HepG2 (cell line): ENCODE data around the gene URAD. TPM values are rescaled to one million over a fixed set of nuclear protein-coding genes. Genes with fewer than 3 reads are reported as not detected.

Experiments
- ATAC-seq: fragments of 200-7000 bp; cut with Tn5 transposase; 3 replicates; pipeline ENCODE4 v1.9.1; 2020; ENCODE audit warnings: mild to moderate bottlenecking, moderate library complexity
- BruUV-seq: library from RNA; stranded (reverse); fragments of 400-500 nt; replicated peaks from 2 replicates; lab custom pipeline; 2021; lab: Mats Ljungman, UMichigan
- CTCF ChIA-PET: fragments of 300-600 bp; formaldehyde crosslinking; extraction: SDS; loops from one replicate; lab custom pipeline; 2021; ENCODE audit warnings: low total read pairs, inconsistent platforms, low intra/inter-chr PET ratio; lab: Yijun Ruan, JAX
- POLR2A ChIA-PET: fragments of 350-600 bp; sonication (Branson Sonifier 250); formaldehyde crosslinking; loops from one replicate; lab custom pipeline; 2020; ENCODE audit warnings: antibody characterized with exemption, inconsistent platforms; lab: Yijun Ruan, JAX
- DNase-seq: peaks from one replicate; pipeline ENCODE4 v3.0.0-alpha.2; 2015; ENCODE audit warnings: low spot score
- FAIRE-seq: peaks from 3 replicates; lab custom pipeline; 2011; peaks lifted over from hg19 to GRCh38; lab: Jason Lieb, UNC
- H2AFZ ChIP-seq: one replicate; pipeline ENCODE4 v1.6.1; 2011; ENCODE audit warnings: low read length, inconsistent platforms
- H3K27ac ChIP-seq: fragments of 300-600 bp; 3 replicates; pipeline ENCODE4 v1.8.0; 2011; ENCODE audit warnings: mixed run types, mild to moderate bottlenecking, mixed read lengths, low read length, inconsistent platforms; ENCODE audit not compliant: insufficient read depth; ENCODE audit errors: extremely low read length
- H3K27me3 ChIP-seq, 2 experiments: fragments of 200-600 bp in 1 of 2; 2 replicates in 1 of 2; 3 replicates in 1 of 2; pipeline versions ENCODE4 v1.6.0 to v1.8.0; 2011; ENCODE audit warnings: low read length in 2 of 2, mild to moderate bottlenecking in 2 of 2, moderate library complexity in 2 of 2, inconsistent platforms in 1 of 2; ENCODE audit not compliant: insufficient read depth in 2 of 2, control insufficient read depth in 1 of 2
- H3K36me3 ChIP-seq, 2 experiments: fragments of 200-600 bp in 1 of 2; replicated peaks in 1 of 2; 2 replicates in 1 of 2; 3 replicates in 1 of 2; pipeline versions ENCODE4 v1.5.1 to v1.8.0; 2011; ENCODE audit warnings: low read length in 2 of 2, inconsistent platforms in 1 of 2; ENCODE audit not compliant: insufficient read depth in 2 of 2, control insufficient read depth in 1 of 2
- H3K4me1 ChIP-seq: 2 replicates; pipeline ENCODE4 v1.5.1; 2012; ENCODE audit warnings: low read length, inconsistent platforms; ENCODE audit not compliant: insufficient read depth
- H3K4me2 ChIP-seq: 2 replicates; pipeline ENCODE4 v1.6.0; 2011; ENCODE audit warnings: low read depth, low read length, inconsistent platforms
- H3K4me3 ChIP-seq, 3 experiments: fragments of 200-600 bp in 1 of 3; sonication (generic), shearing (Covaris generic) in 1 of 3; replicated peaks in 1 of 3; 2 replicates each; pipeline ENCODE4 v1.5.1; 2011 to 2016; ENCODE audit warnings: low read length in 3 of 3, inconsistent platforms in 2 of 3, low read depth in 2 of 3, mild to moderate bottlenecking in 2 of 3, control low read depth in 1 of 3, mixed read lengths in 1 of 3; ENCODE audit not compliant: insufficient read depth in 1 of 3
- H3K79me2 ChIP-seq: one replicate; pipeline ENCODE4 v1.6.1; 2011; ENCODE audit warnings: low read length, inconsistent platforms; ENCODE audit not compliant: insufficient read depth
- H3K9ac ChIP-seq: 2 replicates; pipeline ENCODE4 v1.6.0; 2011; ENCODE audit warnings: mild to moderate bottlenecking, low read depth, low read length, inconsistent platforms; ENCODE audit not compliant: insufficient read depth
- H3K9me3 ChIP-seq: 2 replicates; pipeline ENCODE4 v1.5.1; 2012; ENCODE audit warnings: mild to moderate bottlenecking, low read length
- H4K20me1 ChIP-seq: 2 replicates; pipeline ENCODE4 v1.6.0; 2011; ENCODE audit warnings: inconsistent platforms, mild to moderate bottlenecking, low read length, moderate library complexity; ENCODE audit not compliant: insufficient read depth
- HMGXB3 ChIP-seq: sonication (generic); formaldehyde crosslinking; IDR thresholded peaks from 2 replicates; pipeline ENCODE4 v1.4.0; 2020; ENCODE audit warnings: missing genetic modification reagents, borderline replicate concordance
- HOXA7 ChIP-seq: sonication (generic); formaldehyde crosslinking; IDR thresholded peaks from 2 replicates; pipeline ENCODE4 v1.8.1; 2022; ENCODE audit warnings: mild to moderate bottlenecking, missing genetic modification reagents, moderate library complexity
- MBNL3 ChIP-seq: fragments of 250-450 bp; sonication (Bioruptor Pico); conservative IDR thresholded peaks from 2 replicates; pipeline ENCODE4 v1.8.0; 2022; ENCODE audit warnings: mild to moderate bottlenecking, inconsistent platforms
- NFIC ChIP-seq: IDR thresholded peaks from 2 replicates; pipeline ENCODE4 v1.6.1; 2012; ENCODE audit warnings: mild to moderate bottlenecking, low read length, inconsistent platforms
- NONO ChIP-seq, 2 experiments: fragments of 450-650 bp in 1 of 2; sonication (generic) in 1 of 2; formaldehyde crosslinking in 1 of 2; IDR thresholded peaks in 1 of 2; conservative IDR thresholded peaks in 1 of 2; 2 replicates each; pipeline versions ENCODE4 v1.6.1 to v1.8.0; 2017 to 2022; ENCODE audit warnings: mild to moderate bottlenecking in 1 of 2, missing genetic modification reagents in 1 of 2, moderate library complexity in 1 of 2
- PREB ChIP-seq: sonication (generic); formaldehyde crosslinking; IDR thresholded peaks from 2 replicates; pipeline ENCODE4 v1.4.0; 2020; ENCODE audit warnings: missing genetic modification reagents
- REPIN1 ChIP-seq: sonication (generic); formaldehyde crosslinking; IDR thresholded peaks from 2 replicates; pipeline ENCODE4 v1.8.0; 2022; ENCODE audit warnings: missing genetic modification reagents, low read depth, mild to moderate bottlenecking, borderline replicate concordance
- SRSF9 ChIP-seq: fragments of 200-400 bp; formaldehyde crosslinking; IDR thresholded peaks from 2 replicates; pipeline ENCODE4 v1.6.1; 2018; ENCODE audit warnings: borderline replicate concordance, mild to moderate bottlenecking, low read depth, low read length; ENCODE audit not compliant: insufficient read depth, poor library complexity, severe bottlenecking
- ZEB1 ChIP-seq: IDR thresholded peaks from 2 replicates; pipeline ENCODE4 v1.6.1; 2012; ENCODE audit warnings: mild to moderate bottlenecking, low read depth, inconsistent platforms; ENCODE audit not compliant: insufficient replicate concordance
- ZNF614 ChIP-seq: IDR thresholded peaks from 2 replicates; pipeline ENCODE4 v1.6.1; 2018; ENCODE audit warnings: missing biosample characterization, missing genetic modification reagents, inconsistent platforms, borderline replicate concordance
- ZNF639 ChIP-seq: conservative IDR thresholded peaks from 2 replicates; pipeline ENCODE4 v1.6.1; 2018; ENCODE audit warnings: missing genetic modification reagents
- ZNF713 ChIP-seq: sonication (generic); formaldehyde crosslinking; IDR thresholded peaks from 2 replicates; pipeline ENCODE4 v1.4.0; 2020; ENCODE audit warnings: mild to moderate bottlenecking, missing genetic modification reagents
- ZNF747 ChIP-seq: sonication (generic); formaldehyde crosslinking; IDR thresholded peaks from 2 replicates; pipeline ENCODE4 v1.8.1; 2023; ENCODE audit warnings: missing genetic modification reagents, mild to moderate bottlenecking, borderline replicate concordance
- WGBS: methylation state at CpG from one replicate; pipeline ENCODE4 v1.1.6; 2017; ENCODE audit warnings: low lambda C conversion rate; 5-methylcytosine and 5-hydroxymethylcytosine counted together
- in situ Hi-C: cut with HindIII; loops from 2 replicates; pipeline ENCODE4 v1.10.0; 2017; ENCODE audit warnings: low pct_unique_long_range_greater_than_20kb; ENCODE audit not compliant: extremely low pct_ligation_motif_present
- intact Hi-C: fragments of 100-400 bp; cut with micrococcal nuclease; formaldehyde crosslinking; loops from one replicate; pipeline ENCODE4 v1.10.0; 2022; ENCODE audit not compliant: unreplicated experiment
- polyA plus RNA-seq, 8 experiments: library from polyadenylated mRNA; depleted of rRNA in 3 of 8; stranded (reverse) in 7 of 8; unstranded in 1 of 8; fragments of >200 nt; fragmentation: Illumina TruSeq in 4 of 8; extraction: Trizol in 4 of 8; gene quantifications; 2 replicates each; pipeline versions ENCODE4 v1.2.1 to v1.2.3, GENCODE V29; 2011 to 2016; ENCODE audit warnings: low read depth in 4 of 8, missing spikeins in 1 of 8, mixed read lengths in 1 of 8; ENCODE audit not compliant: insufficient read depth in 1 of 8
- total RNA-seq, 5 experiments: library from RNA; depleted of rRNA; stranded (reverse); fragments of >200 nt; fragmentation: Illumina TruSeq; extraction: Trizol; gene quantifications; 2 replicates each; pipeline ENCODE4 v1.2.3, GENCODE V29; 2016; ENCODE audit warnings: low read depth in 1 of 5

Gene URAD
- total and polyA plus RNA-seq, 2 of the 13 experiments (the other 11 are each of a cell fraction or from before 2014, with no cell fraction given) = not detected

- no peak overlapping the region for H3K27ac ChIP-seq
- no peak overlapping the region for H2AFZ ChIP-seq
- DNase-seq (no peak), FAIRE-seq (no peak), ATAC-seq (no peak; the same call in 2 of the 3 replicates)
- in situ Hi-C loops = no loop called here
- H3K4me3 ChIP-seq = no peak overlapping the region
- no peaks in the 10 kb centered on the region for H3K4me1 ChIP-seq
- H3K9ac ChIP-seq = no peak overlapping the region
- H3K79me2 ChIP-seq = no peaks in the 10 kb centered on the region
- no peaks in the 10 kb centered on the region for H3K36me3 ChIP-seq
- H3K27me3 ChIP-seq = no peaks in the 10 kb centered on the region; a peak in 1 of 5 replicates
- ChIA-PET CTCF (no interaction called here), POLR2A (no interaction called here)
- intact Hi-C loops = no loop called here
- no TSS peak for BruUV-seq
- no peaks in the 10 kb centered on the region for H4K20me1 ChIP-seq
- H3K9me3 ChIP-seq = no peaks in the 10 kb centered on the region
- under 1% methylated on average over 5 of the region's 6 CpGs for WGBS
- no peak overlapping the region for H3K4me2 ChIP-seq
- TF ChIP-seq ZNF747 (CRISPR knock-in tag) = no peak
- TF ChIP-seq NONO (IDR thresholded peaks at IDR 0.05) = no peak
- TF ChIP-seq NONO (CRISPR knock-in tag; conservative IDR thresholded peaks at IDR 0.05) = no peak
- TF ChIP-seq NFIC = no peak
- no peak for TF ChIP-seq ZNF614
- TF ChIP-seq REPIN1 (CRISPR knock-in tag) = no peak
- TF ChIP-seq HMGXB3 = no peak
- no peak for TF ChIP-seq ZNF713 (CRISPR knock-in tag)
- no peak for TF ChIP-seq ZEB1
- no peak for TF ChIP-seq ZNF639 (CRISPR knock-in tag)
- TF ChIP-seq SRSF9 = no peak
- TF ChIP-seq HOXA7 (CRISPR knock-in tag) = no peak
- no peak for TF ChIP-seq PREB (CRISPR knock-in tag)
- TF ChIP-seq MBNL3 (CRISPR knock-in tag) = no peak
Measured at GRCh38 chr13:28035146-28035782, 46.8 kb upstream of the URAD start.
